Chondrocyte (in vitro differentiated cells): ENCODE data around the gene ITGA3. TPM values are rescaled to one million over a fixed set of nuclear protein-coding genes. Genes with fewer than 3 reads are reported as not detected.

Source experiments
- DNase-seq: peaks from one replicate; pipeline ENCODE4 v3.0.0; 2021; ENCODE audit warnings: mixed read lengths, low spot score
- H3K27ac Mint-ChIP-seq: one replicate; pipeline ENCODE4 v1.8.0; 2021; ENCODE audit warnings: mild to moderate bottlenecking, moderate library complexity, mixed read lengths; ENCODE audit not compliant: unreplicated experiment
- H3K27me3 Mint-ChIP-seq: 2 replicates; pipeline ENCODE4 v1.8.0; 2021; ENCODE audit warnings: low read depth, mixed read lengths
- H3K36me3 Mint-ChIP-seq: 2 replicates; pipeline ENCODE4 v1.8.0; 2021; ENCODE audit warnings: low read depth, mixed read lengths
- H3K4me1 Mint-ChIP-seq: 2 replicates; pipeline ENCODE4 v1.8.0; 2021; ENCODE audit warnings: low read depth, mild to moderate bottlenecking, mixed read lengths
- H3K4me3 Mint-ChIP-seq: one replicate; pipeline ENCODE4 v1.8.0; 2021; ENCODE audit warnings: mild to moderate bottlenecking, moderate library complexity, mixed read lengths; ENCODE audit not compliant: unreplicated experiment
- H3K9me3 Mint-ChIP-seq: 2 replicates; pipeline ENCODE4 v1.8.0; 2021; ENCODE audit warnings: low read depth, mixed read lengths
- total RNA-seq: library from RNA; stranded (reverse); gene quantifications from 3 replicates; pipeline ENCODE4 v1.2.1, GENCODE V29; 2021
- TF ChIP-seq, protein P1 (sequence below): fragments of 200-600 bp; sonication (generic); IDR thresholded peaks from 2 replicates; pipeline ENCODE4 v1.5.0; 2021; ENCODE audit warnings: antibody characterized with exemption, mild to moderate bottlenecking, moderate library complexity

Gene ITGA3
- total RNA-seq, 1 donor from 2014 or later, result 216 TPM

DNA sequence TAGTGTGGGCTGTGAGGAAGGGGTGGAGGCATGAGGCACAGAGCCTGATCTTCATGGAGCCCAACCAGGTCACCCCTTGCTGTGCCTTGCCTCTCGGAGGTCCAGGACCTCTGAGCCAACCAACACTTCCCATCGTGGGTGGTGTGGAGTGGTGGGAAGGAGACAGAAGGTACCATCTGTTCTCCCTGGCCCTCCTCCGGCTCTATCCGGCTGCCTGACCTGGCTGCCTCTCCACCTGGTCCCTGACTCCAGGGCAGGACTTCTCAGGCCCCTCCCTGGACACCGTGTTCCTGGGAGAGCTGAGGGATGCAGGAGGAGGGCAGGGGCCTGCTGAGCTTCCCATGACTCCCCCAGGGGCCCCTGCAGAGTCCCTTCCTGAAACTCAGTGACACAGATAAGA is 43.1 kb downstream of the ITGA3 start:
- peaks cover 39% of the 10 kb centered on the region for H3K4me1 Mint-ChIP-seq
- TF ChIP-seq, protein P1, sequence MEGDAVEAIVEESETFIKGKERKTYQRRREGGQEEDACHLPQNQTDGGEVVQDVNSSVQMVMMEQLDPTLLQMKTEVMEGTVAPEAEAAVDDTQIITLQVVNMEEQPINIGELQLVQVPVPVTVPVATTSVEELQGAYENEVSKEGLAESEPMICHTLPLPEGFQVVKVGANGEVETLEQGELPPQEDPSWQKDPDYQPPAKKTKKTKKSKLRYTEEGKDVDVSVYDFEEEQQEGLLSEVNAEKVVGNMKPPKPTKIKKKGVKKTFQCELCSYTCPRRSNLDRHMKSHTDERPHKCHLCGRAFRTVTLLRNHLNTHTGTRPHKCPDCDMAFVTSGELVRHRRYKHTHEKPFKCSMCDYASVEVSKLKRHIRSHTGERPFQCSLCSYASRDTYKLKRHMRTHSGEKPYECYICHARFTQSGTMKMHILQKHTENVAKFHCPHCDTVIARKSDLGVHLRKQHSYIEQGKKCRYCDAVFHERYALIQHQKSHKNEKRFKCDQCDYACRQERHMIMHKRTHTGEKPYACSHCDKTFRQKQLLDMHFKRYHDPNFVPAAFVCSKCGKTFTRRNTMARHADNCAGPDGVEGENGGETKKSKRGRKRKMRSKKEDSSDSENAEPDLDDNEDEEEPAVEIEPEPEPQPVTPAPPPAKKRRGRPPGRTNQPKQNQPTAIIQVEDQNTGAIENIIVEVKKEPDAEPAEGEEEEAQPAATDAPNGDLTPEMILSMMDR, result no peak
- no peak overlapping the region for H3K27ac Mint-ChIP-seq
- peaks cover 2% of the 10 kb centered on the region for H3K36me3 Mint-ChIP-seq
- no peaks in the 10 kb centered on the region for H3K9me3 Mint-ChIP-seq
- DNase-seq, result no peak
- H3K27me3 Mint-ChIP-seq, result no peaks in the 10 kb centered on the region
- no peak overlapping the region for H3K4me3 Mint-ChIP-seq

DNA sequence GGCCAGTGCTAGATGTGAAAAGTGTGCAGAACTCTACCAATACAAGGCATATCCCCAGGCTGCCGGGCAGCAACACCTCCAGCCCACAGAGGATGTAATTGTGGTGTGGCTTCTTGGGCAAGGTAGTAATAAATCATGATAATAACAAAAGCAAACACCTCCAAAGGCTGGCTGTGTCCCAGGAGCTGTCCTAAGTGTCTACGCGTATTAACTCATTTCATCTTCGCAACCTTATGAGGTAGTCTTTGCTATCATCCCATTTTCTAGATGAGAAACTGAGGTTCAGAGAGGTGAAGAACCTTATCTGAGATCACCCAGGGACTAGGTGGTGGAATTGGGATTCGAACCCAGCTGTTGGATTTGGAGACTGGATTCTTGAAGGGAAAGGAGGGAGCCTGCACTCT is 44.6 kb downstream of the ITGA3 start:
- Mint-ChIP-seq H3K4me3 (no peak overlapping the region), H3K27me3 (no peaks in the 10 kb centered on the region), H3K27ac (no peak overlapping the region), H3K9me3 (no peaks in the 10 kb centered on the region), H3K36me3 (peaks cover 5% of the 10 kb centered on the region), H3K4me1 (peaks cover 27% of the 10 kb centered on the region)
- DNase-seq, result no peak
- TF ChIP-seq, protein P1, result no peak

DNA sequence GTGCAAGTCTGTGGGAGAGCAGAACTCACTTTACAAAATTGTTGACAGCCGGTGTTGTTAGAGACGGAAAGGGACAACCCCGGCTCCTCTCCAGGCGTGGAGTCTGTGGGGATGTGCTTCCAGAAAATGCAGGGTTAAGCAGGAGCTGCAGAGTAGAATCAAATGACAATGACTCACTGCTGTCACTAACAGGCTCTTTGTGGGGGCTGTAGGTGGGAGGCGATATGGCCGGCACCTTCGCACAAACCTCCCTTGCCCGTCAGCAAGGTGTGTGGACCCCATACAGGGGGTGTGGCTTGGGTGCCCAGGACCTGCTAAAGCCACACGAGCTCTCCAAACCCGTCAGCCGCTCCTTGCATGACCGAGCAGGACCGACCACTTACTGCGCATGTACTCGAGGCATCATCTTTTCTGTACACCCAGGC is 45.0 kb downstream of the ITGA3 start:
- Mint-ChIP-seq H3K27ac (no peak overlapping the region), H3K4me3 (no peak overlapping the region)

DNA sequence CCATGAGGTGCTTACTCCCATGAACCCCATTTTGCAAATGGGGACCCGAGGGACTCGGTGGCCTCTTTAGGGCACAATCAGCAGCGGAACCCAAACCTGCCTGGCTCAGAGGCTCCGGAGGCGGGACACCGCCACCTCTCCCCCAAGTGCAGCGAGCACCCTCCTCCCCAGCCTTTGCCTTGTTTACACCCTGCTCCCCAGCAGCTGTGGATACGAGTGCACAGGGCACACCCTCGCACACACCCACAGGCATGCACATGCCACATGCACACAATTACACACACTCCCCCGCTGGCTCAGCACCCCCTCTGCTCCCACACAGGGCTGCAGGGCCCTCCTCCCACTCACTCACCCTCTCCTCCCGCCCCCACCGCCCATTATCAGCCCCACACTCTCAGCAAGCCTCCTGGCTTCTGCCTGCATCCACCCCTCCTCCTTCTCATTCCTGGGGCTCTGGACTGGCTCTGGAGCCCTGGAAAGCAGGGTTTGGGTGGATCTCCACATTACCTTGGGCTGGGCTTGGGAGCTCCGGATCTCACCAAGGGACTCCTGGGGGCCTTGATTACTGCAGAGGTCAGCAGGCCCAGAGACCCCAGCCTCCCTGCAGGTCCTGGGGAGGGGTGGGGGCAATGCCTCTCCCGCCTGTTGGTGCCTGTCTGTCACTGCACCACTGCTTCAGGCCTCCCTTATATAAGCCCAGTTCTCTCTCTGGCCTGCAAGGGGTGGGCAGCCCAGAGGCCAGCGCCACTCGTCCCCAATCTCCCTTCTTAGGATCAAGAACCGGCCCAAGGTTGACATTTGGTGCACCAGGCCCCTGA is 45.6 kb downstream of the ITGA3 start:
- no peak for DNase-seq
- peaks cover 9% of the 10 kb centered on the region for H3K36me3 Mint-ChIP-seq
- TF ChIP-seq, protein P1, result no peak
- H3K4me1 Mint-ChIP-seq, result peaks cover 16% of the 10 kb centered on the region
- H3K27ac Mint-ChIP-seq, result no peak overlapping the region
- H3K9me3 Mint-ChIP-seq, result no peaks in the 10 kb centered on the region
- no peaks in the 10 kb centered on the region for H3K27me3 Mint-ChIP-seq
- no peak overlapping the region for H3K4me3 Mint-ChIP-seq

More for the DNA sequence above, 45.0 kb downstream of the ITGA3 start:
- Mint-ChIP-seq H3K4me1 (peaks cover 22% of the 10 kb centered on the region), H3K36me3 (peaks cover 6% of the 10 kb centered on the region), H3K9me3 (no peaks in the 10 kb centered on the region), H3K27me3 (no peaks in the 10 kb centered on the region)
- DNase-seq, result no peak
- TF ChIP-seq, protein P1, result no peak

DNA sequence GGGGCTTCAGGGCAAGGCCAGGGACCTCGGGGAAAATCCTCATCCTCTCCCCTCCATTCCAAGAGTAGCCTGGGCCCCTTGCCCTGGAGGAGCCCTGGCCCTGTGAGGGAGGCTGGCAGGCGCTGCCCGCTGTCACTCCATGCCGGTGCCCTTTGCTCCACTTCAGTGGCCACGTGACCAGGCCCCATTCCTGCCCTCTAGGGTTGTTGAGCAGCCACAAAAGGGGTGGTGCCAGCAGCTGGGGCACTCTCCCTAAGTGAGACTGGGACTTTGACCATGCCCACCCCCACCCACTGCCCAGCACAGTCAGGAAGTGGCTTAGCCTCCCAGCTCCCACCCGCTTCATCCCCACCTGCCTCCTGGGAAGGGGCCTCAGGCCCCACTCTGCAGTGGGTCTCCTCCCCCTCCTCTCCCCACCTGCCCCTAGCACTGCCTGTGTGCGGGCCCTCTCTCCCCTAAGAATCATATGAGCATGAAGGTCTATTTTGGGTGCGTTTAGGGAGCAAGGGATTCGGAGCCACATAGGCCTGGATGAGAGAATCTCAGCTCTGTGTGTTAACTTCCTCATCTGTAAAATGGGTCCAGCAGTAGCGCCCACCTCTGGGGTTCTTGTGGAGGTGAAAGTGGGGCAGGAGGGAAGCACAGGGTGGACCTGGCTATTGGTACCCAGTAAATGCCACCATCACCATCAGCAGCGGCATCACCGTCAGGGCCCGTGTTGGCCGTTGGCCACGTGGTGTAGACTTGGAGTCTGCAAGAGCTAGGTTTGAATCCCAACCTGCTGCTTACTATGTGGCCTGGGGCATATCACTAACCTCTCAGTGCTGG is 46.5 kb downstream of the ITGA3 start:
- H3K4me3 Mint-ChIP-seq, result no peak overlapping the region
- H3K4me1 Mint-ChIP-seq, result peaks cover 16% of the 10 kb centered on the region
- peaks cover 10% of the 10 kb centered on the region for H3K36me3 Mint-ChIP-seq
- no peak overlapping the region for H3K27ac Mint-ChIP-seq
- no peaks in the 10 kb centered on the region for H3K9me3 Mint-ChIP-seq
- DNase-seq, result no peak
- TF ChIP-seq, protein P1, result no peak
- no peaks in the 10 kb centered on the region for H3K27me3 Mint-ChIP-seq
